HG02943 (cell line): Measurements from ENCODE around the gene ZNF436.

Experiments
- ATAC-seq: cut with Tn5 transposase; IDR thresholded peaks from one replicate; pipeline ENCODE4 v1.9.1; 2021; ENCODE audit warnings: mild to moderate bottlenecking, low read depth, moderate library complexity; ENCODE audit not compliant: unreplicated experiment

Gene ZNF436

DNA sequence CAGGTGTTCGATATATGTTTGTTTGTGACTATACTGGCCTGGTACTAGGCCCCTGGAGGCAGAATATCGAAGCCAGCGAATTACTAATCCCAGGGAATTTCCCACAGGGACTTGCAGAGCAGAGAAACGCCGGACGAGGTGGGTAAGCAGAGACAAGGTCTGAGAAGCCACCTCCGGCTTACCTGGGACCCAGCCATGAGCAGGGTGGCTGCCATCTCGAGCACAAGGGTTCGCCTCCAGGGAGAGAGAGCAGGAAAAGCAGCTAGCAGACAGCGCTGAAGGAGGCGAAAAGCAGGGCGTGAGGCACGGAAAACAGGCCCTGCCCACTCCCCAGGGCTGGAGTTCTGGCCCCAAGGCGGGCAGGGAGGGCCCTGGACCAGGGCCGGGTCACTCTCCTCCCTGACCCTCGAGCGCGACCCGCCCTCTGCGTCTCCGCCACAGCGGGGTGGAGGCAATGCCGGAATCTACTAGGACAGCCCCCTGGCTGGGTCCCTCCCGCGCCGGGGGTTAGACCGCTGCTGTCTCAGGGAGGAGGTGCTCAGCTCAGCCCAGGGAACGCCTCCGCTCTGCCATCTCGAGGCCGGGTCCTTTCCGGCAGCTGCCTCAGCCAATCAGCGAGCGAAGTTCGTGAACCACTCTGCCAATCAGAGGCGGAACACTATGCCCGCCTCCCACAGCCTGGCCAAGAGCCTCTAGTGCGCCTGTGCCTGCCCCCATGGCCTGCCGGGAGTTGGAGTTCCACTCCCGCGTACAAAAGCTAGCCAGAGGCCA, 1.7 kb downstream of the ZNF436 start:
- peak; percentile 88 for ATAC-seq

DNA sequence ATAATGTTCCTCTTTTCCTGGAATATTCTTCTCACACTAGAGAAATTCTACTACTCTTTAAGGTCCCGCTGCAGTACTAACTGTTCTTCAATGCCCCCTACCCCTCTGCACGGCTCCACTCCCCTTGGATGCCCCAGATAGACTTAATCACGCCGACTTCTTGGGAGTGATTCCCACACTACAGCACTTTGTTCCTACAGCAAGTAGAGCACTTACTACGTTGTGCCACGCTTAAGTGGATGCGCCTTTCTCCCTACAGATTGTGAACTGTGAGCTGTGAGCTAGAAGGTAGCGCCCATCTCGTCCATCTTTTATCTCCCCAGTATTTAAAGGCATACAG, 2.2 kb downstream of the ZNF436 start:
- no peak for ATAC-seq

GRCh38 chr1:23366598-23366997, 3.0 kb downstream of the ZNF436 start:
- no peak for ATAC-seq

GRCh38 chr1:23366146-23366545, 3.5 kb downstream of the ZNF436 start:
- ATAC-seq = no peak

GRCh38 chr1:23362218-23362713, 7.4 kb downstream of the ZNF436 start:
- ATAC-seq = no peak

GRCh38 chr1:23358310-23358875, 11.2 kb downstream of the ZNF436 start:
- ATAC-seq = no peak

- no peak for ATAC-seq
Observed at GRCh38 chr1:23357138-23357908, 12.3 kb downstream of the ZNF436 start.

GRCh38 chr1:23356471-23357137, 13.0 kb downstream of the ZNF436 start:
- ATAC-seq = no peak

- no peak for ATAC-seq
Observed at GRCh38 chr1:23354245-23354644, 15.4 kb downstream of the ZNF436 start.

- no peak for ATAC-seq
Observed at GRCh38 chr1:23352096-23352695, 17.4 kb downstream of the ZNF436 start.

DNA sequence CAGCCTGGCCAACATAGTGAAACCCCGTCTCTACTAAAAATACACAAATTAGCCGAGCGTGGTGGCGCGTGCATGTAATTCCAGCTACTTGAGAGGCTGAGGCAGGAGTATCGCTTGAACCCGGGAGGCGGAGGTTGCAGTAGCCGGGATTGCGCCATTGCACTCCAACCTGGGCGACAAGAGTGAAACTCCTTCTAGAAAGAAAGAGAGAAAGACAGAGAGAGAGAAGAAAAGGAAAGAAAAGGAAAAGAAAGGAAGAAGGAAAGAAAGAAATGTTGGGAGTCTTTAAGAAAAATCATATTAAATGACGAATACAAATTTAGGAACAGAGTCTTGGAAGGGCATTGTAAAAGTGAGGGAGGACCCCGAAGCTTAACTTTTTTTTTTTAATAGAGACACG, 23.7 kb downstream of the ZNF436 start:
- ATAC-seq = no peak

DNA sequence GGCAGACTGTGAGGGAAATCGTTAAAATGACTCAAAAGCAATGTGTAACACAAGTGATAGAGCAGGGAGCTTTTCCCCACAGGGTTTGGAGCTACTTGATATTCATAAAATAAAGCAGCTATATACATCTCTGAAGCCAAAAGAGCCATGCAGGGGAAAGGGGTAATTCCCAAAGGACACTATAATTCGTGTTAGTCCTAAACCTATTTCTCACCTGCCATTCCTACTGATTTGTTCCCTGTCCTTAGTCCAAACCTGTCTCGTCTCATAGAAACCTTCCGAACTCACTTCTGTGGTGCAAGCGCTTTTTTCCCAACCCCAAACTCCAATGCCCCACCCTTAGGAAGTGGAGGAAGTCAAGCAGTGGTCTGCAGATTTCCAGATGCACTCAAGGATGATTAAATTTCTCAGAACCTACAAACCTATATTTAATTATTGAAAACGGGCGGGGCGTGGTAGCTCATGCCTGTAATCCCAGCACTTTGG, 24.6 kb downstream of the ZNF436 start:
- ATAC-seq = no peak

DNA sequence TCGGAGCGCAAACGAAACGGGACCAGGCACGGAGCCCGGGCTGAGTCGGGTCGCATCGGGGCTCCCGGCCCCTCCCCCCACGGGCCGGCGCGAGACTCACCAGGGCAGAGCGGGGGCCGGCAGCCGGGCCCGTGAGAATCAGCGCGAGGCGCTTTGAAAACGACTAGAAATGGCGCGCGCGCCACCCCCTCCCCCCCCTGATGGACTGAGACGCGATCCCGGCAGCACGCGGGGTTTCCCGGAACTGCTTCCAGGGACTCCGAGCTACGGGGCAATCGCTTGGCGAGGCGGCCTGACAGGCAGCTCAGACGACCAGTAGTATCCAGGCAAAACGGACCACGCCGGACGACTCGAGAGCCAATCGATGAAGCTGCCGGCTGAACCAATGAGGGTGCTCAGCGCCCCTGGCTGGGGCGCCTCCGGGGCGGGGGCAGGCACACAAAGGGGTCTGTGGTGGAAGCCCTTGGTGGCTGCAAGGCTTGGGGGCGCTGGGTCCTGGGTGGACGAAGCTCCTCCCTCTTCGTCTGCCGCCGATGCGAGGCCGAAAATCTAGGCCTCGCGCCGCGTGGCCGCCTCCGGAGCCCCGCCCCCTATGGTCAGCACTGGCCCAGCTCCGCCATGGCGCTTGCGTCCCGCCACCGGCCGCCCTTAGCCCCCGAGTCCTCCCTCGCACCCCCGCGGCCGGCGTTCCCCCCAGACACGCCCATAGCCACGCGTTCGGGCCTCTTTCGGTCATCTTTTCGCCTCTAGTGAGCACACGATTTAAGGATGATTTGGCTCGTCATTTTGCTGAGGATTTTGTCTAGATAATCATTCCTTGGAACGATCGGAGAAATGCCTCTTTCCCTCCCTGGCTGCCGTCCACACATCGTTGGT, 25.3 kb downstream of the ZNF436 start, which contains the start of gene HNRNPR:
Gene HNRNPR, minus strand, starts transcription at position 174 of the 876 bp plus-strand sequence. CDS start 3,276 bp downstream, outside the sequence.
- ATAC-seq = peak; percentile 96

- ATAC-seq = no peak
Observed at GRCh38 chr1:23343221-23344110, 26.2 kb downstream of the ZNF436 start.

- no peak for ATAC-seq
Observed at GRCh38 chr1:23341931-23342692, 27.5 kb downstream of the ZNF436 start.

GRCh38 chr1:23339632-23340031, 30.0 kb downstream of the ZNF436 start:
- ATAC-seq = no peak

- ATAC-seq = no peak
Observed at GRCh38 chr1:23337869-23338268, 31.8 kb downstream of the ZNF436 start.

GRCh38 chr1:23331713-23332112, 37.9 kb downstream of the ZNF436 start:
- no peak for ATAC-seq
